GM18505 (cell line): Measurements from ENCODE around the gene CADM1.

ENCODE experiments used
- ATAC-seq: cut with Tn5 transposase; IDR thresholded peaks from one replicate; pipeline ENCODE4 v1.9.1; 2021; ENCODE audit not compliant: unreplicated experiment
- POLR2A ChIP-seq: IDR thresholded peaks from 4 replicates; pipeline ENCODE4 v1.6.1; 2011; ENCODE audit warnings: borderline replicate concordance; ENCODE audit not compliant: insufficient read depth, insufficient read length; ENCODE audit errors: extremely low read depth

CADM1 gene

GRCh38 chr11:115221461-115222069 lies 282.6 kb downstream of the CADM1 start:
- no peak for ATAC-seq
- TF ChIP-seq POLR2A: no peak

- no peak for ATAC-seq
These were observed 283.3 kb downstream of the CADM1 start for GRCh38 chr11:115220911-115221310.

GRCh38 chr11:115220423-115220822 lies 283.8 kb downstream of the CADM1 start:
- no peak for TF ChIP-seq POLR2A
- no peak for ATAC-seq

More at GRCh38 chr11:115220911-115221310, 283.3 kb downstream of the CADM1 start:
- TF ChIP-seq POLR2A: no peak

- no peak for ATAC-seq
- no peak for TF ChIP-seq POLR2A
These were observed 284.8 kb downstream of the CADM1 start for GRCh38 chr11:115219376-115219775.

GRCh38 chr11:115217726-115218311 lies 286.4 kb downstream of the CADM1 start:
- ATAC-seq: no peak
- no peak for TF ChIP-seq POLR2A

GRCh38 chr11:115215694-115216617 lies 288.3 kb downstream of the CADM1 start:
- TF ChIP-seq POLR2A: no peak
- no peak for ATAC-seq

GRCh38 chr11:115214644-115215234 lies 289.5 kb downstream of the CADM1 start:
- no peak for TF ChIP-seq POLR2A
- ATAC-seq: no peak

- ATAC-seq: no peak
These were observed 291.2 kb downstream of the CADM1 start for GRCh38 chr11:115213007-115213406.

GRCh38 chr11:115208808-115209259 lies 295.4 kb downstream of the CADM1 start:
- no peak for TF ChIP-seq POLR2A
- ATAC-seq: no peak

More at GRCh38 chr11:115213007-115213406, 291.2 kb downstream of the CADM1 start:
- no peak for TF ChIP-seq POLR2A

GRCh38 chr11:115207916-115208315 lies 296.3 kb downstream of the CADM1 start:
- TF ChIP-seq POLR2A: no peak
- no peak for ATAC-seq

GRCh38 chr11:115207166-115207591 lies 297.0 kb downstream of the CADM1 start:
- TF ChIP-seq POLR2A: no peak
- no peak for ATAC-seq

- no peak for ATAC-seq
- TF ChIP-seq POLR2A: no peak
These were observed 297.7 kb downstream of the CADM1 start for GRCh38 chr11:115206365-115207022.
